ENCODE data around the gene MAMSTR. TPM values are rescaled to one million over a fixed set of nuclear protein-coding genes. Genes with fewer than 3 reads are reported as not detected.

The MAMSTR gene
- total and polyA plus RNA-seq, 9 of the 15 experiments (the other 6 are each of a cell fraction or from before 2014, with no cell fraction given): 0.08 to 1.00 (median 0.40) TPM; not detected in 1

- TF ChIP-seq NR2C1 (IDR thresholded peaks at IDR 0.05) (0 out of 2 replicates have a peak, but pooled peaks have one; percentile 11), NR2C1 (tag; IDR thresholded peaks at IDR 0.05) (no peak), JUND (IDR thresholded peaks at IDR 0.05; ENCODE audit: borderline replicate concordance, low read depth, low read length) (no peak), JUND (tag; IDR thresholded peaks at IDR 0.05; ENCODE audit: borderline replicate concordance, low read depth, low read length) (peak; percentile 28; the same call in 1 of the 3 replicates), SPI1 (IDR thresholded peaks at IDR 0.05; ENCODE audit: borderline replicate concordance, low read depth, low read length) (peak; percentile 83; the same call in 1 of the 2 replicates), NCOR1 (IDR thresholded peaks at IDR 0.05) (no peak), ZSCAN29 (IDR thresholded peaks at IDR 0.05) (no peak), GABPA (tag; conservative IDR thresholded peaks at IDR 0.05; ENCODE audit: low read depth) (peak; percentile 78), ZBTB12 (CRISPR knock-in tag; IDR thresholded peaks at IDR 0.05) (0 out of 2 replicates have a peak, but pooled peaks have one; percentile 48), LCOR (CRISPR knock-in tag; IDR thresholded peaks at IDR 0.05) (no peak), CREM (IDR thresholded peaks at IDR 0.05; ENCODE audit: low read depth) (peak; percentile 86), CREB1 (IDR thresholded peaks at IDR 0.05) (peak; percentile 88), CREB1 (CRISPR knock-in tag; IDR thresholded peaks at IDR 0.05) (peak; percentile 87), MTA3 (IDR thresholded peaks at IDR 0.05; ENCODE audit: borderline replicate concordance) (0 out of 2 replicates have a peak, but pooled peaks have one; percentile 46), NCOA1 (IDR thresholded peaks at IDR 0.05; ENCODE audit: low read depth) (peak; percentile 76)
Observed at GRCh38 chr19:48726556-48726955, 7.0 kb upstream of the MAMSTR start (continued).

Data from K562 (cell line).